ENCODE results near the gene TIAM2.

The TIAM2 gene

GRCh38 chr6:155040901-155041650 is 46.0 kb downstream of the TIAM2 start:
- no peak overlapping the region for H2BK120ac ChIP-seq (ENCODE audit: insufficient read depth, low read length, poor library complexity)
- no peak overlapping the region for H3K23ac ChIP-seq (ENCODE audit: low read length)
- H3K27me3 ChIP-seq (ENCODE audit: insufficient read depth, low read length), result no peaks in the 10 kb centered on the region
- no peak overlapping the region for H2AFZ ChIP-seq (ENCODE audit: insufficient read depth, low read length, poor library complexity)
- no peaks in the 10 kb centered on the region for H3K4me1 ChIP-seq (ENCODE audit: control insufficient read depth in 1 of 2, insufficient read depth in 2 of 2, low read length in 2 of 2)
- H3K79me1 ChIP-seq (ENCODE audit: low read length), result no peaks in the 10 kb centered on the region
- no peak overlapping the region for H3K18ac ChIP-seq (ENCODE audit: low read length)
- H3K9ac ChIP-seq (ENCODE audit: low read length), result no peak overlapping the region
- no peak overlapping the region for H3K4ac ChIP-seq (ENCODE audit: low read depth, low read length)
- no peak overlapping the region for H4K12ac ChIP-seq (ENCODE audit: low read depth, low read length)
- no peak overlapping the region for H4K91ac ChIP-seq (ENCODE audit: low read depth, low read length)
- H3K79me2 ChIP-seq (ENCODE audit: control insufficient read depth, insufficient read depth, low read length, poor library complexity), result no peaks in the 10 kb centered on the region
- H4K8ac ChIP-seq (ENCODE audit: low read depth, low read length), result no peak overlapping the region
- no peak overlapping the region for H2AK5ac ChIP-seq (ENCODE audit: low read length)
- no peak overlapping the region for H2BK5ac ChIP-seq (ENCODE audit: low read depth, low read length, poor library complexity)
- WGBS (ENCODE audit: extremely low coverage, insufficient coverage, insufficient read length), result no CpG with 5 or more reads among the region's 2 CpGs
- H3K36me3 ChIP-seq (ENCODE audit: control insufficient read depth in 1 of 2, insufficient read depth in 2 of 2, low read length in 2 of 2), result no peaks in the 10 kb centered on the region
- H3K4me2 ChIP-seq (ENCODE audit: low read length), result no peak overlapping the region
- DNase-seq, result no peak
- H3K14ac ChIP-seq (ENCODE audit: low read length), result no peak overlapping the region
- no peak overlapping the region for H3K4me3 ChIP-seq (ENCODE audit: low read depth, low read length)
- H3K9me3 ChIP-seq (ENCODE audit: insufficient read depth, low read depth, low read length), result peaks cover 2% of the 10 kb centered on the region
- H3K27ac ChIP-seq (ENCODE audit: low read depth, low read length), result no peak overlapping the region
- H2BK12ac ChIP-seq (ENCODE audit: low read length), result no peak overlapping the region

- H2AK5ac ChIP-seq (ENCODE audit: low read length), result no peak overlapping the region
- no peak overlapping the region for H2AFZ ChIP-seq (ENCODE audit: insufficient read depth, low read length, poor library complexity)
- no peaks in the 10 kb centered on the region for H3K4me1 ChIP-seq (ENCODE audit: control insufficient read depth in 1 of 2, insufficient read depth in 2 of 2, low read length in 2 of 2)
These were observed 46.7 kb downstream of the TIAM2 start for GRCh38 chr6:155041741-155042279.

GRCh38 chr6:155042983-155043382 is 47.9 kb downstream of the TIAM2 start:
- Histone ChIP-seq H3K4me3 (ENCODE audit: low read depth, low read length) (no peak overlapping the region), H3K27me3 (ENCODE audit: insufficient read depth, low read length) (no peaks in the 10 kb centered on the region), H3K27ac (ENCODE audit: low read depth, low read length) (no peak overlapping the region), H3K9me3 (ENCODE audit: insufficient read depth, low read depth, low read length) (peaks cover 2% of the 10 kb centered on the region), H4K91ac (ENCODE audit: low read depth, low read length) (no peak overlapping the region), H4K12ac (ENCODE audit: low read depth, low read length) (no peak overlapping the region), H2BK12ac (ENCODE audit: low read length) (no peak overlapping the region), H3K9ac (ENCODE audit: low read length) (no peak overlapping the region), H2BK5ac (ENCODE audit: low read depth, low read length, poor library complexity) (no peak overlapping the region), H2AK5ac (ENCODE audit: low read length) (no peak overlapping the region), H3K4ac (ENCODE audit: low read depth, low read length) (no peak overlapping the region), H3K4me2 (ENCODE audit: low read length) (no peak overlapping the region), H2BK120ac (ENCODE audit: insufficient read depth, low read length, poor library complexity) (no peak overlapping the region), H3K4me1 (ENCODE audit: control insufficient read depth in 1 of 2, insufficient read depth in 2 of 2, low read length in 2 of 2) (no peaks in the 10 kb centered on the region), H3K18ac (ENCODE audit: low read length) (no peak overlapping the region), H4K8ac (ENCODE audit: low read depth, low read length) (no peak overlapping the region), H3K79me1 (ENCODE audit: low read length) (no peaks in the 10 kb centered on the region), H3K14ac (ENCODE audit: low read length) (no peak overlapping the region), H3K36me3 (ENCODE audit: control insufficient read depth in 1 of 2, insufficient read depth in 2 of 2, low read length in 2 of 2) (no peaks in the 10 kb centered on the region), H3K23ac (ENCODE audit: low read length) (no peak overlapping the region), H2AFZ (ENCODE audit: insufficient read depth, low read length, poor library complexity) (no peak overlapping the region), H3K79me2 (ENCODE audit: control insufficient read depth, insufficient read depth, low read length, poor library complexity) (no peaks in the 10 kb centered on the region)
- DNase-seq, result no peak
- no CpG with 5 or more reads among the region's 2 CpGs for WGBS (ENCODE audit: extremely low coverage, insufficient coverage, insufficient read length)

More at GRCh38 chr6:155041741-155042279, 46.7 kb downstream of the TIAM2 start:
- no peak overlapping the region for H3K23ac ChIP-seq (ENCODE audit: low read length)
- no peak overlapping the region for H3K4ac ChIP-seq (ENCODE audit: low read depth, low read length)
- no peak overlapping the region for H2BK12ac ChIP-seq (ENCODE audit: low read length)
- no peak overlapping the region for H3K9ac ChIP-seq (ENCODE audit: low read length)
- H3K9me3 ChIP-seq (ENCODE audit: insufficient read depth, low read depth, low read length), result peaks cover 2% of the 10 kb centered on the region
- H4K91ac ChIP-seq (ENCODE audit: low read depth, low read length), result no peak overlapping the region
- no peak overlapping the region for H4K12ac ChIP-seq (ENCODE audit: low read depth, low read length)
- H2BK5ac ChIP-seq (ENCODE audit: low read depth, low read length, poor library complexity), result no peak overlapping the region
- H2BK120ac ChIP-seq (ENCODE audit: insufficient read depth, low read length, poor library complexity), result no peak overlapping the region
- H3K79me2 ChIP-seq (ENCODE audit: control insufficient read depth, insufficient read depth, low read length, poor library complexity), result no peaks in the 10 kb centered on the region
- H3K79me1 ChIP-seq (ENCODE audit: low read length), result no peaks in the 10 kb centered on the region
- no peak overlapping the region for H3K14ac ChIP-seq (ENCODE audit: low read length)
- no peak overlapping the region for H3K4me3 ChIP-seq (ENCODE audit: low read depth, low read length)
- H3K27me3 ChIP-seq (ENCODE audit: insufficient read depth, low read length), result no peaks in the 10 kb centered on the region
- DNase-seq, result no peak
- H3K4me2 ChIP-seq (ENCODE audit: low read length), result no peak overlapping the region
- no peak overlapping the region for H3K27ac ChIP-seq (ENCODE audit: low read depth, low read length)
- no peak overlapping the region for H4K8ac ChIP-seq (ENCODE audit: low read depth, low read length)
- WGBS (ENCODE audit: extremely low coverage, insufficient coverage, insufficient read length), result no CpG with 5 or more reads among the region's 12 CpGs
- no peak overlapping the region for H3K18ac ChIP-seq (ENCODE audit: low read length)
- H3K36me3 ChIP-seq (ENCODE audit: control insufficient read depth in 1 of 2, insufficient read depth in 2 of 2, low read length in 2 of 2), result no peaks in the 10 kb centered on the region

GRCh38 chr6:155045561-155046404 is 50.7 kb downstream of the TIAM2 start:
- no peak overlapping the region for H3K4me3 ChIP-seq (ENCODE audit: low read depth, low read length)
- no peak overlapping the region for H3K18ac ChIP-seq (ENCODE audit: low read length)
- no peak overlapping the region for H2BK5ac ChIP-seq (ENCODE audit: low read depth, low read length, poor library complexity)
- no peak overlapping the region for H3K23ac ChIP-seq (ENCODE audit: low read length)
- no peak overlapping the region for H4K91ac ChIP-seq (ENCODE audit: low read depth, low read length)
- H3K27me3 ChIP-seq (ENCODE audit: insufficient read depth, low read length), result no peaks in the 10 kb centered on the region
- no peak overlapping the region for H3K9ac ChIP-seq (ENCODE audit: low read length)
- no peaks in the 10 kb centered on the region for H3K36me3 ChIP-seq (ENCODE audit: control insufficient read depth in 1 of 2, insufficient read depth in 2 of 2, low read length in 2 of 2)
- no peak overlapping the region for H2AK5ac ChIP-seq (ENCODE audit: low read length)
- H3K9me3 ChIP-seq (ENCODE audit: insufficient read depth, low read depth, low read length), result peaks cover 2% of the 10 kb centered on the region
- H3K79me2 ChIP-seq (ENCODE audit: control insufficient read depth, insufficient read depth, low read length, poor library complexity), result no peaks in the 10 kb centered on the region
- no peak overlapping the region for H2AFZ ChIP-seq (ENCODE audit: insufficient read depth, low read length, poor library complexity)
- H3K4me2 ChIP-seq (ENCODE audit: low read length), result no peak overlapping the region
- no peak overlapping the region for H2BK120ac ChIP-seq (ENCODE audit: insufficient read depth, low read length, poor library complexity)
- no peak overlapping the region for H3K4ac ChIP-seq (ENCODE audit: low read depth, low read length)
- no peak overlapping the region for H4K12ac ChIP-seq (ENCODE audit: low read depth, low read length)
- H3K27ac ChIP-seq (ENCODE audit: low read depth, low read length), result no peak overlapping the region
- H3K14ac ChIP-seq (ENCODE audit: low read length), result no peak overlapping the region
- no peak overlapping the region for H4K8ac ChIP-seq (ENCODE audit: low read depth, low read length)
- no peaks in the 10 kb centered on the region for H3K79me1 ChIP-seq (ENCODE audit: low read length)
- no CpG with 5 or more reads among the region's 9 CpGs for WGBS (ENCODE audit: extremely low coverage, insufficient coverage, insufficient read length)
- H3K4me1 ChIP-seq (ENCODE audit: control insufficient read depth in 1 of 2, insufficient read depth in 2 of 2, low read length in 2 of 2), result no peaks in the 10 kb centered on the region
- no peak for DNase-seq
- no peak overlapping the region for H2BK12ac ChIP-seq (ENCODE audit: low read length)

All from trophoblast cell (in vitro differentiated cells and primary cell).